A673 (cell line): ENCODE measurements around the gene CPT1A. TPM values are rescaled to one million over a fixed set of nuclear protein-coding genes. Genes with fewer than 3 reads are reported as not detected.

Source experiments
- BruUV-seq: library from RNA; stranded (reverse); fragments of 400-500 nt; replicated peaks from 2 replicates; lab custom pipeline; 2021; lab: Mats Ljungman, UMichigan
- CTCF ChIA-PET: fragments of 300-600 bp; sonication (Branson Sonifier 250); formaldehyde crosslinking; loops from one replicate; lab custom pipeline; 2022; ENCODE audit warnings: antibody characterized with exemption; lab: Charles Lee
- POLR2A ChIA-PET: fragments of 300-600 bp; sonication (Branson Sonifier 250); formaldehyde crosslinking; loops from one replicate; lab custom pipeline; 2022; ENCODE audit warnings: antibody characterized with exemption; ENCODE audit not compliant: low non-redundant PET; lab: Charles Lee
- DNase-seq: peaks from one replicate; pipeline ENCODE4 v3.0.0-alpha.2; 2015; ENCODE audit warnings: low spot score
- H3K27ac ChIP-seq: fragments of 200-600 bp; sonication (generic); 2 replicates; pipeline ENCODE4 v1.5.1; 2016; ENCODE audit warnings: mixed run types, low read depth, mild to moderate bottlenecking, mixed read lengths, antibody characterized with exemption, low read length; ENCODE audit not compliant: poor library complexity, severe bottlenecking
- H3K27me3 ChIP-seq: fragments of 200-600 bp; sonication (generic); replicated peaks from 2 replicates; pipeline ENCODE4 v1.6.1; 2017; ENCODE audit warnings: mixed run types, low read depth, mild to moderate bottlenecking, mixed read lengths, antibody characterized with exemption, low read length; ENCODE audit not compliant: insufficient read depth, poor library complexity
- H3K36me3 ChIP-seq: fragments of 200-600 bp; sonication (generic); 2 replicates; pipeline ENCODE4 v1.6.1; 2016; ENCODE audit warnings: mixed run types, mild to moderate bottlenecking, mixed read lengths, antibody characterized with exemption, low read length; ENCODE audit not compliant: insufficient read depth, poor library complexity, severe bottlenecking
- H3K4me1 ChIP-seq: fragments of 200-600 bp; sonication (generic); 2 replicates; pipeline ENCODE4 v1.6.1; 2017; ENCODE audit warnings: mixed run types, mild to moderate bottlenecking, mixed read lengths, antibody characterized with exemption, low read length; ENCODE audit not compliant: insufficient read depth, poor library complexity, severe bottlenecking
- H3K4me3 ChIP-seq: fragments of 200-600 bp; sonication (generic); 2 replicates; pipeline ENCODE4 v1.5.1; 2016; ENCODE audit warnings: low read depth, mixed run types, mild to moderate bottlenecking, mixed read lengths, low read length; ENCODE audit not compliant: poor library complexity, severe bottlenecking
- H3K9me3 ChIP-seq: fragments of 200-600 bp; sonication (generic); 2 replicates; pipeline ENCODE4 v1.6.1; 2016; ENCODE audit warnings: mixed run types, low read depth, mild to moderate bottlenecking, mixed read lengths, antibody characterized with exemption, low read length; ENCODE audit not compliant: poor library complexity, severe bottlenecking
- CTCF ChIP-seq: fragments of 300-800, 200-600 bp; sonication (generic); conservative IDR thresholded peaks from 2 replicates; pipeline ENCODE4 v1.5.1; 2017; ENCODE audit warnings: low read depth, mild to moderate bottlenecking, antibody characterized with exemption, low read length, moderate library complexity, mixed read lengths
- EZH2 ChIP-seq: fragments of 200-600 bp; sonication (generic); IDR thresholded peaks from 2 replicates; pipeline ENCODE4 v1.6.1; 2017; ENCODE audit warnings: borderline replicate concordance, low read depth, mild to moderate bottlenecking, mixed read lengths, antibody characterized with exemption, low read length; ENCODE audit not compliant: poor library complexity, severe bottlenecking
- intact Hi-C: fragments of 100-400 bp; cut with micrococcal nuclease; formaldehyde crosslinking; loops from one replicate; pipeline ENCODE4 v1.10.0; 2022; ENCODE audit not compliant: unreplicated experiment
- total RNA-seq: library from RNA; stranded (reverse); gene quantifications from 2 replicates; pipeline ENCODE4 v1.2.3, GENCODE V29; 2021

CPT1A gene
- total RNA-seq, 1 experiment from 2014 or later, result 15.5 TPM

DNA sequence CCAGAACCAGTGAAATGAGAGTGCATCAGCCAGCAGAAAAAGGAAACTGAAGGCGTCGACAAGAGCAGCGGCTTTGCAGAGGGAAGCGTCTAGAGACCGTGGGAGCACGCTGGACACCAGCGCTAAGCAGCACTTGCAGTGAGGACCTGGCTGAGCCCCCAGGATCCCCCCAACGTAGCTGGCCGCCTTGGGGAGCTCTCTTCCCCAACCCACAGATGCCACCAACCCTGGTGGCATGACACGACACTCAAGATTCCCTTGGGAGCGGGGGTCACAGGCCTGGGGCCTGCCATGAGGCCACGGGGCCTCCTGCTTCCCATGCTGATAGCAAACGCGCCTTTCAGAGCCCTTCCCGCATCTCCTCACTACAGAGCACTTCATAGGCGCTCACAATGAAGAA is 77.0 kb downstream of the CPT1A start:
- Histone ChIP-seq H3K36me3 (no peaks in the 10 kb centered on the region), H3K27ac (no peak overlapping the region), H3K27me3 (no peaks in the 10 kb centered on the region), H3K4me3 (no peak overlapping the region), H3K4me1 (peaks cover 4% of the 10 kb centered on the region), H3K9me3 (no peaks in the 10 kb centered on the region)
- TF ChIP-seq CTCF (no peak), EZH2 (no peak)
- no peak for DNase-seq
- CTCF ChIA-PET, result no interaction called here
- intact Hi-C loops, result no loop called here
- POLR2A ChIA-PET, result no interaction called here
- BruUV-seq, result no TSS peak

GRCh38 chr11:68763926-68764657 is 77.6 kb downstream of the CPT1A start:
- Histone ChIP-seq H3K9me3 (no peaks in the 10 kb centered on the region), H3K4me3 (no peak overlapping the region), H3K27ac (no peak overlapping the region), H3K4me1 (peaks cover 4% of the 10 kb centered on the region), H3K36me3 (no peaks in the 10 kb centered on the region), H3K27me3 (no peaks in the 10 kb centered on the region)
- intact Hi-C loops, result no loop called here
- POLR2A ChIA-PET, result no interaction called here
- CTCF ChIA-PET, result no interaction called here
- DNase-seq, result no peak
- BruUV-seq, result no TSS peak
- TF ChIP-seq EZH2 (no peak), CTCF (0 out of 2 replicates have a peak, but pooled peaks have one; percentile 21)

DNA sequence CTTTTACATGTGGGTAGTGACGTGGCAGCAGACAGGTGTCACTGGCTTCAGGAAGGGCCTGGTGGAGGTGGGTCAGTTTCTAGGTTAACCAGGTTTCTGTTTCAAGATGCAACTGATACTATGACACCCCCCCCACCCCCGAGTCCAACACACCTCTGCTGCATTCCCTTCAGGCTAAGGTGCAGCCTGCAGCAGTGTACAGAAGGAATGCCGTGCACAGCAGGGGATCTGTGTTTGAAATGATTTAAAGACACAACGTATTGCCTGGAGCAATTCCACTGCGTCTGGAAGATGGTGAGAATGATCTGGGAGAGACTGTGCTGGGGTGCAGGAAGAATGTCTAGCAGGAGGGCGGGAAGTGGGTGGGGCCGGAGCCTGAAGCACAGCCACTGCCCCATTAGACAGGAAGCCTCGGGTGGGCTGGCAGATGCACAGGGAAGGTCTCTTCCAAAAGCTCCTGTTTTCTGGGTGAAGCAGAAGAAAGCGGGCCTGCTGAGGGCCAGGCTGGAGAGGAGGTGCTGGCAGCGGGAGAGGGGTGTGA is 78.5 kb downstream of the CPT1A start:
- no peak overlapping the region for H3K27ac ChIP-seq
- TF ChIP-seq CTCF, result no peak
- no peak for TF ChIP-seq EZH2
- H3K4me1 ChIP-seq, result peaks cover 4% of the 10 kb centered on the region
- H3K9me3 ChIP-seq, result no peaks in the 10 kb centered on the region
- intact Hi-C loops, result no loop called here
- H3K27me3 ChIP-seq, result no peaks in the 10 kb centered on the region
- no peak overlapping the region for H3K4me3 ChIP-seq
- DNase-seq, result peak; percentile 46
- BruUV-seq, result no TSS peak
- ChIA-PET POLR2A (no interaction called here), CTCF (no interaction called here)
- H3K36me3 ChIP-seq, result no peaks in the 10 kb centered on the region
